WTC11 (cell line): ENCODE measurements around the gene PLS1.

Source experiments
- CREB1 ChIP-seq: sonication (generic); formaldehyde crosslinking; IDR thresholded peaks from 2 replicates; pipeline ENCODE4 v1.8.0; 2023; ENCODE audit warnings: mild to moderate bottlenecking, missing genetic modification reagents
- JUN ChIP-seq: sonication (generic); formaldehyde crosslinking; IDR thresholded peaks from 2 replicates; pipeline ENCODE4 v1.8.0; 2023; ENCODE audit warnings: mild to moderate bottlenecking, missing genetic modification reagents
- NR1H2 ChIP-seq: sonication (generic); formaldehyde crosslinking; IDR thresholded peaks from 2 replicates; pipeline ENCODE4 v1.9.0; 2021; ENCODE audit warnings: mild to moderate bottlenecking, moderate library complexity, missing genetic modification reagents
- RELA ChIP-seq: sonication (generic); formaldehyde crosslinking; IDR thresholded peaks from 2 replicates; pipeline ENCODE4 v1.8.1; 2022; ENCODE audit warnings: missing genetic modification reagents, mild to moderate bottlenecking, borderline replicate concordance
- SMAD4 ChIP-seq: sonication (generic); formaldehyde crosslinking; IDR thresholded peaks from 2 replicates; pipeline ENCODE4 v1.8.0; 2022; ENCODE audit warnings: mild to moderate bottlenecking, missing genetic modification reagents
- TF ChIP-seq, protein P1 (sequence below): fragments of 200-600 bp; IDR thresholded peaks from 2 replicates; pipeline ENCODE4 v1.8.0; 2022; ENCODE audit warnings: antibody characterized with exemption

DNA sequence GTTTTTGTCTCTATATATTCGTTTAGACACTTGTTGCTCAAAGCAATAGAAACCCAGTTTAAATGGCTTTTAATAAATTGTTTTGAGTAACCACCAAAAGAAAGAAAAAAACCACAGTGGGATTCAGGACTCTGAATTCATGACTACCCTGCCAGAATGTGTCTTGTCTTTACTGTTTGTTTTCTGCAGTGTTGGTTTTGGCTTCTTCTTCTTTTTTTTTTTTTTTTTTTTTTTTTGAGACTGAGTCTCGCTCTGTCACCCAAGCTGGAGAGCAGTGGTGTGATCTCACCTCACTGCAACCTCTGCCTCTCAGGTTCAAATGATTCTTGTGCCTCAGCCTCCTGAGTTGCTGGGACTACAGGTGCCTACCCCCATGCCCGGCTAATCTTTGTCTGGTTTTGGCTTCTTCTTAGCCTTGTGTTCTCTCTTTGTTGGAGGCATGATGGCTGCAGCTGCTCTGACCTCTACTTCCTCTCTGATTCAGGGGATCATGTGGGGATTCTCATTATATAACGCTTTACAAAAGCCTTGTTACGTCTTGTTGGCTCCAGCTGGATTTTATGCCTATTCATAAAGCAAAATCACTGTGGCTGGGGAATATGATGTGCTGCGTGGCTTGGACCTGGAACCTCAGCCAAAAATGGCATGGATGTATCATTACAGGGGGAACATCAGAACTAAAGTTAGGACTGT is 54.0 kb downstream of the PLS1 start:
- TF ChIP-seq, protein P1, sequence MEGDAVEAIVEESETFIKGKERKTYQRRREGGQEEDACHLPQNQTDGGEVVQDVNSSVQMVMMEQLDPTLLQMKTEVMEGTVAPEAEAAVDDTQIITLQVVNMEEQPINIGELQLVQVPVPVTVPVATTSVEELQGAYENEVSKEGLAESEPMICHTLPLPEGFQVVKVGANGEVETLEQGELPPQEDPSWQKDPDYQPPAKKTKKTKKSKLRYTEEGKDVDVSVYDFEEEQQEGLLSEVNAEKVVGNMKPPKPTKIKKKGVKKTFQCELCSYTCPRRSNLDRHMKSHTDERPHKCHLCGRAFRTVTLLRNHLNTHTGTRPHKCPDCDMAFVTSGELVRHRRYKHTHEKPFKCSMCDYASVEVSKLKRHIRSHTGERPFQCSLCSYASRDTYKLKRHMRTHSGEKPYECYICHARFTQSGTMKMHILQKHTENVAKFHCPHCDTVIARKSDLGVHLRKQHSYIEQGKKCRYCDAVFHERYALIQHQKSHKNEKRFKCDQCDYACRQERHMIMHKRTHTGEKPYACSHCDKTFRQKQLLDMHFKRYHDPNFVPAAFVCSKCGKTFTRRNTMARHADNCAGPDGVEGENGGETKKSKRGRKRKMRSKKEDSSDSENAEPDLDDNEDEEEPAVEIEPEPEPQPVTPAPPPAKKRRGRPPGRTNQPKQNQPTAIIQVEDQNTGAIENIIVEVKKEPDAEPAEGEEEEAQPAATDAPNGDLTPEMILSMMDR, result no peak
- TF ChIP-seq SMAD4 (CRISPR knock-in tag) (no peak), CREB1 (CRISPR knock-in tag) (no peak), RELA (CRISPR knock-in tag) (no peak), NR1H2 (CRISPR knock-in tag) (no peak), JUN (CRISPR knock-in tag) (no peak)
